ENCODE results near the gene IRF9. TPM values are rescaled to one million over a fixed set of nuclear protein-coding genes. Genes with fewer than 3 reads are reported as not detected.
A peak's percentile ranks its signal among the peaks of the same experiment; 100 is the strongest.

The IRF9 gene
- total and polyA plus RNA-seq, 2 of the 13 experiments (the other 11 are each of a cell fraction or from before 2014, with no cell fraction given), result 14.9 to 49.7 TPM

- TF ChIP-seq ZHX1 (CRISPR knock-in tag; IDR thresholded peaks at IDR 0.05; ENCODE audit: low read depth) (no peak), ZFP36L1 (CRISPR knock-in tag; IDR thresholded peaks at IDR 0.05) (no peak), ZNF317 (CRISPR knock-in tag; IDR thresholded peaks at IDR 0.05) (no peak), ZNF614 (CRISPR knock-in tag; IDR thresholded peaks at IDR 0.05; ENCODE audit: borderline replicate concordance) (no peak), PRDM10 (CRISPR knock-in tag; IDR thresholded peaks at IDR 0.05; ENCODE audit: low read depth) (no peak), ZNF446 (CRISPR knock-in tag; IDR thresholded peaks at IDR 0.05) (no peak), RFXANK (CRISPR knock-in tag; IDR thresholded peaks at IDR 0.05) (no peak), ZNF160 (CRISPR knock-in tag; IDR thresholded peaks at IDR 0.05) (no peak; the same call in 1 of the 2 replicates), SP5 (CRISPR knock-in tag; IDR thresholded peaks at IDR 0.05; ENCODE audit: borderline replicate concordance, low read depth) (peak; percentile 28; the same call in 1 of the 2 replicates), NR3C1 (CRISPR knock-in tag; IDR thresholded peaks at IDR 0.05) (no peak), TERF1 (CRISPR knock-in tag; IDR thresholded peaks at IDR 0.05) (no peak)
- TF ChIP-seq, protein P1, sequence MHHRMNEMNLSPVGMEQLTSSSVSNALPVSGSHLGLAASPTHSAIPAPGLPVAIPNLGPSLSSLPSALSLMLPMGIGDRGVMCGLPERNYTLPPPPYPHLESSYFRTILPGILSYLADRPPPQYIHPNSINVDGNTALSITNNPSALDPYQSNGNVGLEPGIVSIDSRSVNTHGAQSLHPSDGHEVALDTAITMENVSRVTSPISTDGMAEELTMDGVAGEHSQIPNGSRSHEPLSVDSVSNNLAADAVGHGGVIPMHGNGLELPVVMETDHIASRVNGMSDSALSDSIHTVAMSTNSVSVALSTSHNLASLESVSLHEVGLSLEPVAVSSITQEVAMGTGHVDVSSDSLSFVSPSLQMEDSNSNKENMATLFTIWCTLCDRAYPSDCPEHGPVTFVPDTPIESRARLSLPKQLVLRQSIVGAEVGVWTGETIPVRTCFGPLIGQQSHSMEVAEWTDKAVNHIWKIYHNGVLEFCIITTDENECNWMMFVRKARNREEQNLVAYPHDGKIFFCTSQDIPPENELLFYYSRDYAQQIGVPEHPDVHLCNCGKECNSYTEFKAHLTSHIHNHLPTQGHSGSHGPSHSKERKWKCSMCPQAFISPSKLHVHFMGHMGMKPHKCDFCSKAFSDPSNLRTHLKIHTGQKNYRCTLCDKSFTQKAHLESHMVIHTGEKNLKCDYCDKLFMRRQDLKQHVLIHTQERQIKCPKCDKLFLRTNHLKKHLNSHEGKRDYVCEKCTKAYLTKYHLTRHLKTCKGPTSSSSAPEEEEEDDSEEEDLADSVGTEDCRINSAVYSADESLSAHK (CRISPR knock-in tag; IDR thresholded peaks at IDR 0.05; ENCODE audit: borderline replicate concordance), result no peak
- TF ChIP-seq, protein P2, sequence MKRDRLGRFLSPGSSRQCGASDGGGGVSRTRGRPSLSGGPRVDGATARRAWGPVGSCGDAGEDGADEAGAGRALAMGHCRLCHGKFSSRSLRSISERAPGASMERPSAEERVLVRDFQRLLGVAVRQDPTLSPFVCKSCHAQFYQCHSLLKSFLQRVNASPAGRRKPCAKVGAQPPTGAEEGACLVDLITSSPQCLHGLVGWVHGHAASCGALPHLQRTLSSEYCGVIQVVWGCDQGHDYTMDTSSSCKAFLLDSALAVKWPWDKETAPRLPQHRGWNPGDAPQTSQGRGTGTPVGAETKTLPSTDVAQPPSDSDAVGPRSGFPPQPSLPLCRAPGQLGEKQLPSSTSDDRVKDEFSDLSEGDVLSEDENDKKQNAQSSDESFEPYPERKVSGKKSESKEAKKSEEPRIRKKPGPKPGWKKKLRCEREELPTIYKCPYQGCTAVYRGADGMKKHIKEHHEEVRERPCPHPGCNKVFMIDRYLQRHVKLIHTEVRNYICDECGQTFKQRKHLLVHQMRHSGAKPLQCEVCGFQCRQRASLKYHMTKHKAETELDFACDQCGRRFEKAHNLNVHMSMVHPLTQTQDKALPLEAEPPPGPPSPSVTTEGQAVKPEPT (CRISPR knock-in tag; IDR thresholded peaks at IDR 0.05; ENCODE audit: low read depth), result no peak
- TF ChIP-seq, protein P3, sequence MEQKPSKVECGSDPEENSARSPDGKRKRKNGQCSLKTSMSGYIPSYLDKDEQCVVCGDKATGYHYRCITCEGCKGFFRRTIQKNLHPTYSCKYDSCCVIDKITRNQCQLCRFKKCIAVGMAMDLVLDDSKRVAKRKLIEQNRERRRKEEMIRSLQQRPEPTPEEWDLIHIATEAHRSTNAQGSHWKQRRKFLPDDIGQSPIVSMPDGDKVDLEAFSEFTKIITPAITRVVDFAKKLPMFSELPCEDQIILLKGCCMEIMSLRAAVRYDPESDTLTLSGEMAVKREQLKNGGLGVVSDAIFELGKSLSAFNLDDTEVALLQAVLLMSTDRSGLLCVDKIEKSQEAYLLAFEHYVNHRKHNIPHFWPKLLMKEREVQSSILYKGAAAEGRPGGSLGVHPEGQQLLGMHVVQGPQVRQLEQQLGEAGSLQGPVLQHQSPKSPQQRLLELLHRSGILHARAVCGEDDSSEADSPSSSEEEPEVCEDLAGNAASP (CRISPR knock-in tag; IDR thresholded peaks at IDR 0.05; ENCODE audit: borderline replicate concordance), result no peak
Observed at GRCh38 chr14:24138396-24139271, 22.4 kb upstream of the IRF9 start (continued).

Data from HepG2 (cell line).